GM18951 (cell line): Measurements from ENCODE around the gene SNRPA.
A peak's percentile ranks its signal among the peaks of the same experiment; 100 is the strongest.

Experiments used
- POLR2A ChIP-seq: IDR thresholded peaks from 4 replicates; pipeline ENCODE4 v1.6.1; 2011; ENCODE audit warnings: mild to moderate bottlenecking; ENCODE audit not compliant: insufficient read length, insufficient read depth; ENCODE audit errors: extremely low read depth
- in situ Hi-C: fragments of 300-500 bp; cut with MboI; formaldehyde crosslinking; loops from one replicate; pipeline ENCODE4 v1.12.0; 2022; ENCODE audit warnings: low sequenced_read_pairs, mixed read lengths, inconsistent platforms; ENCODE audit not compliant: unreplicated experiment

The SNRPA gene

DNA sequence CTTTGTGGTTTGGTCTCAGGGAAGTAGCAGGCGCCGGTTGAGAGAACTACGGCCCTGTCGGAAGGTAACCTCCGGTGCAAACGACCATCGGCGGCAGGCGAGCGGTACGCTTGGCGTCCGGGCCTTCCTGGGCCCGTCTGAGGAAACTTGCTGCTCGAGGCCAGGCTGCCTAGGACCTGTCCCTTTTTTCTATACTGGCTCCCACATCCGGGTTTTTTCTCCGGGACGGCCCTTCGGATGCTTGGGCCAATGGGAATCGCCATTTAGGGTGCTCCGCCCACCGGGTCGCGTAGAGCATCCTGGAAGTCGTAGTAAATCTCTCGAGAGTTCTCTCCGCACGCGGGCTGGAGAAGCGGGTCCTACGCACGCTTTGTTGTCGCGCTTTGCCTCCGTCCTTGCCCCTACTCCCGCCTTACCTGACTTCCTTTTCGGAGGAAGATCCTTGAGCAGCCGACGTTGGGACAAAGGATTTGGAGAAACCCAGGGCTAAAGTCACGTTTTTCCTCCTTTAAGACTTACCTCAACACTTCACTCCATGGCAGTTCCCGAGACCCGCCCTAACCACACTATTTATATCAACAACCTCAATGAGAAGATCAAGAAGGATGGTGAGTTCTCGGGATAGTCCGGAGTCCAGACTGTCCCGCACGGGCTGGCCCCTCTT lies at the start of gene SNRPA:
Gene SNRPA, plus strand, starts transcription at position 330 of the 664 bp plus-strand sequence. Its CDS starts 206 bp downstream, at position 536.
- in situ Hi-C loops, result no loop called here
- TF ChIP-seq POLR2A, result peak; percentile 69

DNA sequence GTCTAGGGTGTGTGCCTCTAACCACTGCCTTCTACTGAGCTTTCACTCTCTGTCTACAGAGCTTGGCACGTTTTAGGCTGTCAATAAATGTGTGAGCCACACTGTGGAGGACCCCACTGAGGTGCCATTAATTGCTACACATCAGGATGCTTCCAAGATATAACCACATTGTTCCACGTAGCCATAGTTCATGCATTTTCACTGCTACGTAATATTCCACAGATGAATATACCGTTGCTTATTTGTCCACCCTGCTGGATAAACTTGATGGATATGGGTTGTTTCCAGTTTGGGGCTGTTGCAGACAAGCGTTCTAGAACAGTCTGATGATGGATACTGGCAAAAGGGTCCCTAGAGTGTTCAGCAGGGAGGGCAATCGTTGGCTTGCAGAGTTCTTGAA lies 49.2 kb upstream of the SNRPA start:
- TF ChIP-seq POLR2A, result no peak
- in situ Hi-C loops, result no loop called here

GRCh38 chr19:40702337-40703012 lies 48.5 kb upstream of the SNRPA start:
- TF ChIP-seq POLR2A, result no peak
- in situ Hi-C loops, result no loop called here

GRCh38 chr19:40703029-40703755 lies 47.8 kb upstream of the SNRPA start:
- in situ Hi-C loops, result no loop called here
- no peak for TF ChIP-seq POLR2A

DNA sequence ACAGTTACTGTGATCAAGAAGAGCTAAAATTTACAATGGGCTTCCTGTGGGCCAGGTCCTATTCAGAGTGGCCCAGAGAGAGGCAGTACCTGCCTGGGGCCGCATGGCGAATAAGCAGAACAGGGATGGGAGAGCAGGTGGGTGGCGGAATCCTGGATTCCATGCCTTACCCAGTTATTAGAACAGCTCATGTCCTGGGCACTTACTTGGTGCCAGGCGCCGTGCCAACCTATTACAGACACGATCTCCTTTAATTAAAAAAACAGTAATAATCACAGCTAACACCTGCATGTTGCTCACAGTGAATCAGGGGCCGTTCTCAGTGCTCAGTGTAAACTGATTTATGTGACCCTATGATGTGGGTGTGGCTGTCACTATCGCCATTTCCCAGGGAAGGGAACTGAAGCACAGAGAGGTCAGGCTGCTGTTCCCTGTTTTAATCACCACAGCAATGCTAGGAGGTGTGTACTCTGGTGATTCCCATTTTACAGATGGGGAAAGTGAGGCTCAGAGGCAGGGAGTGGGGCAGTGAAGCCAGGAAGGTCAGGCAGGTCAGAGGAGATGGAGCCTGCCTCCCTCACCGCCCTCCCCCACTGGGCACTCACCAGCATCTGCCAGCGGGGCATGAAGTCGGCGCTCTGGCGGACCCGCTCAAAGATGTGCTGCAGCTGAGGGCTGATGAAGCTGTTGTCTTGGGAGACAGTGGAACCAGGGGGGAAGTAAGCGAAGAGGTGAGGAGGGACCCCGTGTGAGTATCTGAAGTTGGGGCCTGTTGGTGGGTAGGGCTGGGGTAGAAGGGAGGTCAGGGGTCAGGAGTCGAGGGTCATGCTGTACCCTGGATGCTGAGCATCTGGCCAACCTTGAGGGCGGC lies 46.3 kb upstream of the SNRPA start:
- no peak for TF ChIP-seq POLR2A
- in situ Hi-C loops, result no loop called here

GRCh38 chr19:40705362-40705651 lies 45.7 kb upstream of the SNRPA start:
- in situ Hi-C loops, result no loop called here
- no peak for TF ChIP-seq POLR2A

DNA sequence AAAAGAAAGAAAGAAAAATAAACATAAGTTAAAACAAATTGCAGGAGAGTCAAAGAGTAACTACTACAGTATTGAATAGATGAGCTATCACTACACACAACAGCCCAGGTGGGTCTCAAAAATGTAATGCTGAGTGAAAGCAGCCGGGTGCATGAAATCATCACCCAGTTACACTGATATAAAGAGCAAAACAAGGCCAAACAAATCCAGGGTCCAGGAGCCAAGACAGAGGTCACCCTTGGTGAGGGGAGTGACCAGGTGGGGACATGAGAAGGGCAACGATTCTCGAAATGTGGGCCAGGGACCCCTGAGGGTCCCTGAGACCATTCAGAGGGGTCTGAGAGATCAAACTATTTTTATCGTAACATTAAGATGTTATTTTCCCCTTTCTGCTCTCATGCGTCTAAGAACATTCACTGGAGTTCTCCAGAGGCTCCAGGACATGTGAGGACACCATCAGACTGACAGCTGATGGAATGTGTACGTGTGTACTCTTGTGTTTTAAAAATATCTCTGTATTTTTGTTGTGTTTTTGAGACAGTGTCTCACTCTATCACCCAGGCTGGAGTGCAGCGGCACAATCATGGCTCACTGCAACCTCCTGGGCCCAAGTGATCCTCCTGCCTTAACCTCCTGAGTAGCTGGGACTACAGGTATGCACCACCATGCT lies 44.9 kb upstream of the SNRPA start:
- TF ChIP-seq POLR2A, result no peak
- in situ Hi-C loops, result no loop called here

DNA sequence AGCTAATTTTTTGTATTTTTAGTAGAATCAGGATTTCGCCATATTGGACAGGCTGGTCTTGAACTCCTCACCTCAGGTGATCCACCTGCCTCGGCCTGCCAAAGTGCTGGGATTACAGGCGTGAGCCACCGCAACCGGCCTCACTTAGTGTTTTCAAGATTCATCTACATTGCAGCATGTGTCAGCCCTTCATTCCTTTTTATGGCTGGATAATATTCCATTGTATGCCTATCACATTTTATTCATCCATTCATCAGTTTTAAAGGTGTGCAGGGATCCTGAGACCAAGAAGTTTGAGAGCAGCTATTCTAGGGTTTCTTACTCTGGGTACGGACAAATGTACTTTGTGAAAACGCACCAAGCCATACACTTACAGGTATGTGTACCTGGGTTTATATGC lies 43.4 kb upstream of the SNRPA start:
- TF ChIP-seq POLR2A, result no peak
- in situ Hi-C loops, result no loop called here

DNA sequence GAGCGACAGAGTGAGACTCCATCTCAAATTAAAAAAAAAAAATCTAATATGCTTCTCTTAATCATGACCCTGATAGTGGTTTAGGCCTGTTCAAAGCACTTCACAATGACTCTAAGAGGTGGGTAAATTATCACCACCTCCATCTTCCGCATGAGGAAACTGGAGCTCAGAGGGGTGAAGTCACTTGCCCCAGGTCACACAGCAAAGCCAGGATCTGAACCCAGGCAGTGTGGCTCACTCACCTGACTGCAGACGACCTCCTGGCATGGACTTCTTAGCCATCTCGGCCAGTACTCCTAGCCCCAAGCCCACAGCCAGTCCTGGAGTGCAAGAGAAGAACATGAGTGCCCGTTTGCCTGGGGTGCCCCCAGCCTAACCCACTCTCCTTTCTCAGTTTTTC lies 41.2 kb upstream of the SNRPA start:
- in situ Hi-C loops, result no loop called here
- no peak for TF ChIP-seq POLR2A

DNA sequence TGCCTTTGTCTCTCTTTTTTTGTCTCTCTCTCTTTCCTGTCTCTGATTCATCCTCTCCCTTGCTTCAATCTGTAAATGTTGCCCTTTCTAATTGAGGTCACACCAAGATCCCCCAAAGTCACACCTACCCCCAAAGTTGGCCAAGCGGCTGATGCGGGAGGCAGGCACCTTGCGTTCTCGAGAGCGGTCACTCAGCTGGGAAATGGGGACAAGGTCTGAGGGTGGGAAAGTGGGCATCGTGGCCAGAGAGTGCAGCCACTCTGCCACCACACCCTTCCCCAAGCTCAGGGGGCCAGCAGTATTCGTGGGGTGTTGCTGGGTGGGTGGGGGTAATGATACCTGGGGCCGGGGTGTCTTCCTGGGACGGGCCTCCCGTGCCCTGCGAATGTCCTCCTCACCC lies 37.1 kb upstream of the SNRPA start:
- in situ Hi-C loops, result no loop called here
- no peak for TF ChIP-seq POLR2A

DNA sequence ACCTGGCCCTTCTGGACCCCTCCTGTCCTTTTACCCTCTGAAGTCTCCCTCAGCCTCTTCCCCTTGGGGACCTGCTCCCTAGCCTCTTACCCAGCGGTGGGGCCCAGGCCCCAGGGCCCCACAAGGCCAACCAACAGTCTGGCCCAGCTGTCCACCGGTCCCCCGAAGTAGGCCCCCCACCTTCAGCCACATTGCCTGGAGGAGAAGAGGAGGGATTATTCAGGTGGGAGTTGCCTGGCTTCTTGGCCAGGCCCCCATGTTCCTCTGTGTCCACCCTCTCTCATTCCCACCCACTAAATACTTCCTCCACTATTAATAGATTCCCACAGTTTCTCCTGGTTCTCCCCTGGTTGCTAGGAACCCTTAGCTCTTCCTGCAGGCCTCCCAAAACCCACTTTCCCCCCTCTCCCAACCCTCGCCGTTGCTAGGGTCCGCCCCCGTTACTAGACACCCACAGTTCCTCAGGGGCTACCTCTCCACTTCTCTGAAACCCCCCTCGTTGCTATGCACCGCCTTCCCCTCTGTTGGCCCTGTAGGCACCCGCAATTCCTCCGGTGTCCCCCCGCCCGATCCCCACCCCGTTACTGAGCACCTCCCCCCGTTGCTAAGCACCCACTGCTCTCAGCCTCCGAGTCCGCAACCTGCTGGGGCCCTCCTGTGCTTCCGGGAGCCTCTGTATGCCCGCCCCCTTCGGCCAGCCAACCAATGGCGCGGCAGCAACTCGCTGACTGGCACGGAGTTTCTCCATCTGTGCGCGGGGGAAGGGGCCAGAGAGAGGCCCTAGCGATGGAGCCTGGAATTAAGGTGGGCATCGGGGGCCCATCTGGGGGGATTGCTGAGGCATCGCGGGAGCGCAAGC lies 36.3 kb upstream of the SNRPA start:
- peak; percentile 44 for TF ChIP-seq POLR2A
- in situ Hi-C loops, result no loop called here

- TF ChIP-seq POLR2A, result no peak
- in situ Hi-C loops, result no loop called here
Measured at GRCh38 chr19:40716031-40716481, 34.9 kb upstream of the SNRPA start.
